H9 (cell line): Measurements from ENCODE around the gene DNAJB6. TPM values are rescaled to one million over a fixed set of nuclear protein-coding genes. Genes with fewer than 3 reads are reported as not detected.

Source experiments
- DNase-seq: peaks from one replicate; pipeline ENCODE4 v3.0.0-alpha.2; 2017
- H2AFZ ChIP-seq: one replicate; pipeline ENCODE4 v1.6.1; 2013; ENCODE audit warnings: mild to moderate bottlenecking, low read length, control low read depth, moderate library complexity
- H2AK5ac ChIP-seq: 2 replicates; pipeline ENCODE4 v1.6.1; 2013; ENCODE audit warnings: low read length, control low read depth, mixed read lengths; ENCODE audit not compliant: insufficient read length
- H2BK120ac ChIP-seq: one replicate; pipeline ENCODE4 v1.6.1; 2013; ENCODE audit warnings: low read depth, mild to moderate bottlenecking, low read length, control low read depth, inconsistent platforms; ENCODE audit not compliant: poor library complexity, severe bottlenecking
- H2BK12ac ChIP-seq: 2 replicates; pipeline ENCODE4 v1.6.1; 2013; ENCODE audit warnings: low read length, control low read depth, mixed read lengths, low read depth; ENCODE audit not compliant: insufficient read length
- H2BK15ac ChIP-seq: 2 replicates; pipeline ENCODE4 v1.6.1; 2013; ENCODE audit warnings: low read depth, low read length, control low read depth
- H2BK20ac ChIP-seq: one replicate; pipeline ENCODE4 v1.6.1; 2013; ENCODE audit warnings: low read depth, mild to moderate bottlenecking, low read length, control low read depth, inconsistent platforms; ENCODE audit not compliant: poor library complexity, severe bottlenecking
- H2BK5ac ChIP-seq: 2 replicates; pipeline ENCODE4 v1.6.1; 2013; ENCODE audit warnings: low read length, control low read depth, mixed read lengths; ENCODE audit not compliant: insufficient read length
- H3K14ac ChIP-seq: 2 replicates; pipeline ENCODE4 v1.6.1; 2013; ENCODE audit warnings: low read length, control low read depth; ENCODE audit not compliant: insufficient read depth
- H3K18ac ChIP-seq: 2 replicates; pipeline ENCODE4 v1.6.1; 2013; ENCODE audit warnings: low read depth, mild to moderate bottlenecking, mixed read lengths, low read length, control low read depth; ENCODE audit not compliant: insufficient read length
- H3K23ac ChIP-seq: 2 replicates; pipeline ENCODE4 v1.6.1; 2013; ENCODE audit warnings: low read length, control low read depth, mixed read lengths, low read depth; ENCODE audit not compliant: insufficient read length
- H3K23me2 ChIP-seq: 2 replicates; pipeline ENCODE4 v1.6.1; 2013; ENCODE audit warnings: low read depth, mild to moderate bottlenecking, mixed read lengths, low read length, control low read depth; ENCODE audit not compliant: insufficient read length, poor library complexity, severe bottlenecking
- H3K27ac ChIP-seq: 2 replicates; pipeline ENCODE4 v1.5.1; 2013; ENCODE audit warnings: low read length, control low read depth, mixed read lengths, low read depth; ENCODE audit not compliant: insufficient read length
- H3K27me3 ChIP-seq: 2 replicates; pipeline ENCODE4 v1.6.1; 2013; ENCODE audit warnings: low read length, control low read depth, inconsistent platforms; ENCODE audit not compliant: insufficient read depth
- H3K4ac ChIP-seq: 2 replicates; pipeline ENCODE4 v1.6.1; 2013; ENCODE audit warnings: low read depth, mild to moderate bottlenecking, control low read depth, inconsistent platforms, low read length, moderate library complexity
- H3K4me1 ChIP-seq: 2 replicates; pipeline ENCODE4 v1.6.1; 2013; ENCODE audit warnings: low read length, control low read depth, inconsistent platforms; ENCODE audit not compliant: insufficient read depth
- H3K4me2 ChIP-seq: 2 replicates; pipeline ENCODE4 v1.6.1; 2013; ENCODE audit warnings: low read length, control low read depth, mixed read lengths; ENCODE audit not compliant: insufficient read length, insufficient read depth
- H3K56ac ChIP-seq: 2 replicates; pipeline ENCODE4 v1.6.1; 2013; ENCODE audit warnings: low read depth, mild to moderate bottlenecking, mixed read lengths, low read length, control low read depth; ENCODE audit not compliant: insufficient read length
- H3K79me1 ChIP-seq: 2 replicates; pipeline ENCODE4 v1.6.1; 2013; ENCODE audit warnings: low read depth, mild to moderate bottlenecking, moderate library complexity, low read length, control low read depth, inconsistent platforms; ENCODE audit not compliant: insufficient read depth, poor library complexity, severe bottlenecking
- H3K79me2 ChIP-seq: 2 replicates; pipeline ENCODE4 v1.6.1; 2013; ENCODE audit warnings: low read length, control low read depth, inconsistent platforms; ENCODE audit not compliant: insufficient read depth
- H3K9ac ChIP-seq: 2 replicates; pipeline ENCODE4 v1.6.1; 2013; ENCODE audit warnings: low read length, control low read depth, mixed read lengths; ENCODE audit not compliant: insufficient read length; ENCODE audit errors: extremely low read depth
- H3K9me3 ChIP-seq: one replicate; pipeline ENCODE4 v1.6.1; 2013; ENCODE audit warnings: low read depth, low read length, inconsistent platforms; ENCODE audit not compliant: control insufficient read depth
- H3T11ph ChIP-seq: one replicate; pipeline ENCODE4 v1.6.1; 2013; ENCODE audit warnings: mild to moderate bottlenecking, low read length, control low read depth, inconsistent platforms
- H4K20me1 ChIP-seq: one replicate; pipeline ENCODE4 v1.6.1; 2013; ENCODE audit not compliant: control insufficient read depth, insufficient read length, insufficient read depth
- H4K5ac ChIP-seq: 2 replicates; pipeline ENCODE4 v1.6.1; 2013; ENCODE audit warnings: low read depth, mild to moderate bottlenecking, mixed read lengths, low read length, control low read depth; ENCODE audit not compliant: insufficient read length
- H4K8ac ChIP-seq: replicated peaks from 2 replicates; pipeline ENCODE4 v1.6.1; 2013; ENCODE audit warnings: low read length, control low read depth, mixed read lengths, low read depth; ENCODE audit not compliant: insufficient read length
- H4K91ac ChIP-seq: 2 replicates; pipeline ENCODE4 v1.6.1; 2013; ENCODE audit warnings: low read depth, mild to moderate bottlenecking, moderate library complexity, mixed read lengths, low read length, control low read depth; ENCODE audit not compliant: insufficient read length
- H3K27ac Mint-ChIP-seq, 3 experiments: 2 replicates in 2 of 3; 3 replicates in 1 of 3; pipeline ENCODE4 v1.8.0; 2020 to 2021; ENCODE audit warnings: mixed read lengths in 3 of 3, mild to moderate bottlenecking in 1 of 3, moderate library complexity in 1 of 3
- H3K27me3 Mint-ChIP-seq: 2 replicates; pipeline ENCODE4 v1.8.0; 2021; ENCODE audit warnings: low read depth, mild to moderate bottlenecking, moderate library complexity, mixed read lengths
- H3K36me3 Mint-ChIP-seq, 3 experiments: 2 replicates in 2 of 3; 3 replicates in 1 of 3; pipeline ENCODE4 v1.8.0; 2020 to 2021; ENCODE audit warnings: low read depth in 3 of 3, mixed read lengths in 3 of 3; ENCODE audit not compliant: insufficient read depth in 1 of 3
- H3K4me1 Mint-ChIP-seq, 2 experiments: 2 replicates each; pipeline ENCODE4 v1.8.0; 2020; ENCODE audit warnings: mixed read lengths in 2 of 2
- H3K4me3 Mint-ChIP-seq, 2 experiments: 2 replicates in 1 of 2; 3 replicates in 1 of 2; pipeline ENCODE4 v1.8.0; 2020 to 2021; ENCODE audit warnings: mild to moderate bottlenecking in 2 of 2, mixed read lengths in 2 of 2, moderate library complexity in 1 of 2
- H3K9me3 Mint-ChIP-seq, 2 experiments: 2 replicates in 1 of 2; 3 replicates in 1 of 2; pipeline ENCODE4 v1.8.0; 2020; ENCODE audit warnings: mild to moderate bottlenecking in 2 of 2, mixed read lengths in 2 of 2, moderate library complexity in 1 of 2
- WGBS: extraction: QIAGEN DNeasy Blood & Tissue Kit; methylation state at CpG from one replicate; pipeline ENCODE4 v1.1.7; 2013; ENCODE audit warnings: missing lambda C conversion rate, low lambda C conversion rate, mixed read lengths; ENCODE audit not compliant: insufficient read length; ENCODE audit errors: extremely low coverage; 5-methylcytosine and 5-hydroxymethylcytosine counted together
- total RNA-seq: library from RNA; stranded (reverse); gene quantifications from 2 replicates; pipeline ENCODE4 v1.2.1, GENCODE V29; 2021
- TF ChIP-seq, protein P1 (sequence below): fragments of 200-600 bp; sonication (generic); conservative IDR thresholded peaks from 3 replicates; pipeline ENCODE4 v1.8.0; 2021; ENCODE audit warnings: antibody characterized with exemption, mild to moderate bottlenecking

Gene DNAJB6
- total RNA-seq, 1 experiment from 2014 or later = 215 TPM

DNA sequence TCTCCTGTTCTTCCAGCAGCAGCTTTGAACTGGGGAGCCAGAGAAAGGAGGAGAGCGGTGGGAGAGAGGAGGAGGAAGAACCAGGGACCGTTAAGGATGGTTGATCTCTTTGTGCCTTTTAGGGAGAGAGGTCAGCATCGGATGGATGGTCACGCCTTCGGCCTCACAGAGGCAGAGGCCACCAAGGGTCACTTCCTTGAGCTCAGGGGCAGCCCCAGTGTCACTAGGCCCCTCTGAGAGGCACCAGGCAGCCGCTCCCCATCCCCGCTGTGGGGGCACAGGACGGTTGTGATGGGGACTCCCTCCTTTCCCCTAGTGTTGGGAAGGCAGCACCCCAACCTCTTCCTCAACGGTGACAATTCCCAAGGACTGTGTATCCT, 121.4 kb downstream of the DNAJB6 start:
- peaks cover 21 to 29% of the 10 kb centered on the region in 2 experiments for H3K9me3 Mint-ChIP-seq

More for the DNA sequence above, 121.4 kb downstream of the DNAJB6 start:
- no peak overlapping the region for H3K23ac ChIP-seq
- H4K20me1 ChIP-seq = no peaks in the 10 kb centered on the region
- H2BK5ac ChIP-seq = no peak overlapping the region
- no peak overlapping the region for H3K4ac ChIP-seq
- no peaks in the 10 kb centered on the region for H3K23me2 ChIP-seq
- H3K18ac ChIP-seq = no peak overlapping the region
- no peak overlapping the region for H4K91ac ChIP-seq
- H3K9me3 ChIP-seq = no peaks in the 10 kb centered on the region
- no peak overlapping the region for H3K9ac ChIP-seq
- no peak overlapping the region for H3K56ac ChIP-seq
- no peak overlapping the region for H2AFZ ChIP-seq
- H3K79me2 ChIP-seq = no peaks in the 10 kb centered on the region
- no peak overlapping the region for H3K4me2 ChIP-seq
- no peak overlapping the region for H2BK15ac ChIP-seq
- H3K27ac ChIP-seq = no peak overlapping the region
- no peaks in the 10 kb centered on the region for H3K79me1 ChIP-seq
- no CpG with 5 or more reads among the region's 9 CpGs for WGBS
- H4K8ac ChIP-seq = no peak overlapping the region
- H3T11ph ChIP-seq = no peak overlapping the region
- no peak overlapping the region for H3K4me3 Mint-ChIP-seq
- no peaks in the 10 kb centered on the region for H3K4me1 ChIP-seq
- no peak overlapping the region for H2AK5ac ChIP-seq
- TF ChIP-seq, protein P1, sequence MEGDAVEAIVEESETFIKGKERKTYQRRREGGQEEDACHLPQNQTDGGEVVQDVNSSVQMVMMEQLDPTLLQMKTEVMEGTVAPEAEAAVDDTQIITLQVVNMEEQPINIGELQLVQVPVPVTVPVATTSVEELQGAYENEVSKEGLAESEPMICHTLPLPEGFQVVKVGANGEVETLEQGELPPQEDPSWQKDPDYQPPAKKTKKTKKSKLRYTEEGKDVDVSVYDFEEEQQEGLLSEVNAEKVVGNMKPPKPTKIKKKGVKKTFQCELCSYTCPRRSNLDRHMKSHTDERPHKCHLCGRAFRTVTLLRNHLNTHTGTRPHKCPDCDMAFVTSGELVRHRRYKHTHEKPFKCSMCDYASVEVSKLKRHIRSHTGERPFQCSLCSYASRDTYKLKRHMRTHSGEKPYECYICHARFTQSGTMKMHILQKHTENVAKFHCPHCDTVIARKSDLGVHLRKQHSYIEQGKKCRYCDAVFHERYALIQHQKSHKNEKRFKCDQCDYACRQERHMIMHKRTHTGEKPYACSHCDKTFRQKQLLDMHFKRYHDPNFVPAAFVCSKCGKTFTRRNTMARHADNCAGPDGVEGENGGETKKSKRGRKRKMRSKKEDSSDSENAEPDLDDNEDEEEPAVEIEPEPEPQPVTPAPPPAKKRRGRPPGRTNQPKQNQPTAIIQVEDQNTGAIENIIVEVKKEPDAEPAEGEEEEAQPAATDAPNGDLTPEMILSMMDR = no peak
- H2BK20ac ChIP-seq = no peak overlapping the region
- H4K5ac ChIP-seq = no peak overlapping the region
- no peak overlapping the region for H3K14ac ChIP-seq
- no peaks in the 10 kb centered on the region for H3K27me3 ChIP-seq
- H3K4me1 Mint-ChIP-seq = peaks cover 21 to 31% of the 10 kb centered on the region in 2 experiments
- no peak for DNase-seq
- no peak overlapping the region for H2BK12ac ChIP-seq
- no peak overlapping the region for H3K27ac Mint-ChIP-seq
- H2BK120ac ChIP-seq = no peak overlapping the region
- peaks cover 5 to 12% (median 7%) of the 10 kb centered on the region in 3 experiments for H3K36me3 Mint-ChIP-seq
- peaks cover 83% of the 10 kb centered on the region for H3K27me3 Mint-ChIP-seq
